ENCODE results near the gene RERE. TPM values are rescaled to one million over a fixed set of nuclear protein-coding genes. Genes with fewer than 3 reads are reported as not detected.
"Not testable (repeated sequence)": the region's sequence is repeated elsewhere in the genome, so short reads cannot be mapped to it uniquely, and the experiment has no call there.

Gene RERE
- total RNA-seq, 1 experiment from 2014 or later: 14.9 TPM

DNA sequence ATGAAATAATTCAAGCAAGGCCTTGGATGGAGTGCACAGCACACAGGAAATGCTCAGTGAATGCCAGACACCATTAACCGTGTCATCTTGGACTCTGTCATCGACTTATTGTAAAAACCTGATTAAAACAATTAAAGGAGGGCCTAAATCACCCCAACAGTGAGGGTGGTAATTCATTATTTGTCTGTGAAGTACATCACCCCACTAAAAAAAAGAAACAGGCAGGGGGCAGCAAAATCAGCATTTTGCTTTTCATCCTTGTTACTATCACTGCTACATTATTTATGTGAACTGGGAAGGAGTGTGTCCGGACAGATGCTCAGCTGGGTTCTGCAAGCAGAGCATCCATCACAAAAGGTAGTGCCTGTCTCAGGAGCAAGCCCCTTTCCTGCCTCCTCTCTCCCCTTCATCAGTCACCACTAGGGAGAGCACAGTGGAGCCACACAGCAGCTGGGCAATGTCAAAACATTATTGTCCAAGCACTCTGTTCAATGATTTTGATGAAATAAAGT, 98.5 kb downstream of the RERE start:
- DNase-seq (ENCODE audit: low read depth): no peak

DNA sequence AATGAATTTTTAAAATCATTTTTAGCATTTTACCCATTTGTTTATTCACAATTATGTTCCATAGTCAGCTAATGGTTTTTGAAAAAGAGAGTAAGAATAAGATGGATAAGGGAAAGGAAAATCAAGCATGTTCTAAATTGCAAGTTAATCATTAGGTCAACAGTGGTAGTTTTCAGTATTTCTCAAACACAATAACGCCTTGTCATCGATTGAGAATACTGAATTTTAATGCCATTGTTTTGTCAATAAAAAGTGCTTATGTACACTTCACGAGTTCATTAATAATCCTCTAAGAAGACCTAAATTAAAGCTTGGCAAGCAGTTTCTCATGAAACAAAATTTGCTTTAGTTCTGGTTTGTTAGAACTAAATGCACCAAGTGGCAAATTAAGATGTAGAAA, 100.3 kb downstream of the RERE start:
- no peak for DNase-seq (ENCODE audit: low read depth)

DNA sequence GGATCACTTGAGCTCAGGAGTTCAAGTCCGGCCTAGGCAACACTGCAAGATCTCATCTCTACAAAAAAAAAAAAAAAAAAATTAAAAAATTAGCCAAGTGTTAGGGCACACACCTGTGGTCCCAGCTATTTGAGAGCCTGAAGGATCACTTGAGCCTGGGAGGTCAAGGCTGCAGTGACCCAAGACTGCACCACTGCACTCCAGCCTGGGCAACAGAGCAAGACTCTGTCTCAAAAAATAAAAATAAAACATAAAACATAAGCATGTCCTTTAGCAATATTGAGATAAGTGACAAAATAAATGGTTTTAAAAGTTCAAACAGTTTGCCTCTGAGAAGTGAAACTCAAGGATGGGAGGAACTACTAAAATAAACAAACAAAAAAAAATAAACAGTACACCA, 101.2 kb downstream of the RERE start:
- no peak for DNase-seq (ENCODE audit: low read depth)

DNA sequence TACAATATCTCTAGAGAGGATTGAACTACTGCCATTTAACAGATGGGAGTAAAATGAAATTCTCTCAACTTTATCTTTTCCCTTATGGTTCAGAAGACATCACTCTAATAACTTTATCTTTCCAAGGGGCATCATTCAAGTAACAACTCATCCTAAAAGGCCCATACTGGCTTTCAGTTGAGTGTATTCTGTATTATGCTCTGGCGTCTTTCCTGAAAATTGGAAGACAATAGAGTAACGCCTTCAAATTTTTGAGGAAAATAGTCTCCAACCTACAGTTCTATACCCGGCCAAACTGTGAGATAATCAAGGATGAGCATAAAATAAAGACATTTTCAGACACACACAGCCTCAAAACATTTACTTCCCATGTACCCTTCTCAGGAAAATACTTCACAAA, 103.3 kb downstream of the RERE start:
- no peak for DNase-seq (ENCODE audit: low read depth)

DNA sequence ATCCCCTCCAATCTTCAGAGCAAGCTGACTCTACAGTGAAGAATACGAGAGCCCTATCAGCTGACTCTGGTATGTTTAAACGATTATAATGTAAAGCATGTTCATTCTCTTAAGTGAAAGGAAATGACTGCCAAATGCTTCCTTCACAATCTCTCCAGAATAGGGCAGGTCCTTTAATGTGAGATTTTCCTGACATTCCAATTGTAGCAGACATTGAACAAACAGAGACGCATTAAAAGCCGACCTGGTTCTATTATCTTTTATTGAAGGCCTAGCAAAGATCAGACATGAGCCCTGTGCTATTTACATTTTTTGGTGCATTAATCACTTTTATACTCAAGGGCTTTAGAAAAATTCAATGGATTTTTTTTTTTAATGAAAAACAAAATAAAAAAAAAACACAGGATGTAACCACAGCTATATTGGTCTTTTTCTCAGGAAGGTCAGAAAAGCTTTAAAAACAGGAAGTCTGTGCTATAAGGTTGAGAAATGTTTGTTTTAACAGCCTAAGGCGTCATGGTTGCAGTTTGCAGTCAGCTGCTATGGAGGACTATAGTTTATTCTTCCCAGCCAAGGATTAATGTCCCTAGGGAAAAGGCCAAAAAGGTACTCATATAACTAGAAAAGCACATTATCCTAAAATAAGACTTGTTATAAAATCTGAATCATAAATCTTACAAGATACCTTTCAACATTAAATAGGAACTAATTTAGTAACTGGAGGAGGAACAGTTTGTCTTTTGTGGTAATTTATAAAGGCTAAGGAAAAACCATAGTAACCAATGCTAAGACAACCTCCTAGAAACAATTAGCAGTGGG, 104.8 kb downstream of the RERE start:
- peak; percentile 77 for DNase-seq (ENCODE audit: low read depth)

DNA sequence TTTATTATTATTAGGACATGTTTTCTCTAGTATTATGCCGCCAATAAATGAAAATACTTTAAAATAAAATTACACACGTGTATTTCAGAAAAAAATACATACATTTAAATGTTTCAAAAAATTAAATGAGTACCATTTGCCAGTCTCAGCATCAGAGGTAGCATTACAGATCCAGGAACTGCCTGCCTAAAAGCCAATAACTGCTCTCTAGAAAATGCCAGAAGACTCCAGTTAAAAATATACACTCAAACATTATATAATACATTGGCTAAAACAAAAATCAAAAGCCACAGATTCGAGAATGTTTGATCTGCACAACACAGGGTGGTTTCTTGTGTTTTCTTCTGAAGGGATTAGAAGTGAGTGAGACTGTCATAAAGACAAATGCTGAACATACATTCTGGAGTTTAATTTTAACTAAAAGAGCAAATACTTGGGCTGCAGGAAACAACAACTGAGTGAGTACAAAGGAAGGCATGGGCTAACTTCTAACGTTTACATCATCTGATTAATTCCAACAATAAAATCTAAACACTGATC, 105.5 kb downstream of the RERE start:
- DNase-seq (ENCODE audit: low read depth): no peak

DNA sequence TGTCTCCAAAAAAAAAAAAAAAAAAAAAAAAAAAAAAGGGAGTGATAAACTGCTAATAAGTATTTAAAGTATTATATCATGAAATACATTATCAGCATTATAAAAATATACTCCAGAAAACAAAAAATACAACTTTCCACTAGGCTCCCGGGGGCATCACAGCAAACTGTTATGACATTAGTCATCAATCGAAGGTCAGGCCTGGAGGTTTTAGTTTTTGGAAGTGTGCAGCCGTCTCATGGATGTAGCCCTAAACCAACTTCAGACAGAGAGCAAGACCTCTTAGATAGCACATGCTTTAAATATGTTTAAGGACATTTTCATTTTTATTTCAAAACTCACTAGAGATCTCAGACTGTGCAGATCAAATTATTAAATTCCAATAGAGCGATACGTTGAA, 106.3 kb downstream of the RERE start:
- DNase-seq (ENCODE audit: low read depth): no peak

DNA sequence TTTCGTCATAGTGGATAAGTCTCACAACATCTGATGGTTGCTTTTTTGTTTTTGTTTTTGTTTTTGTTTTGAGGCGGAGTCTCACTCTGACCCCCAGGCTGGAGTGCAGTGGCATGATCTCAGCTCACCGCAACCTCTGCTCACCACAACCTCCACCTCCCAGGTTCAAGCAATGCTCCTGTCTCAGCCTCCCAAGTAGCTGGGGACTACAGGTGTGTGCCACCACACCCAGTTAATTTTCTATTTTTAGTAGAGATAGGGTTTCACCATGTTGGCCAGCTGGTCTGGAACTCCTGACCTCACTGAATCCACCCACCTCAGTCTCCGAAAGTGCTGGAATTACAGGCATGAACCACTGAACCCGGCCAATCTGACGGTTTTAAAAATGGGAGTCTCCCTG, 109.2 kb downstream of the RERE start:
- no peak for DNase-seq (ENCODE audit: low read depth)

DNA sequence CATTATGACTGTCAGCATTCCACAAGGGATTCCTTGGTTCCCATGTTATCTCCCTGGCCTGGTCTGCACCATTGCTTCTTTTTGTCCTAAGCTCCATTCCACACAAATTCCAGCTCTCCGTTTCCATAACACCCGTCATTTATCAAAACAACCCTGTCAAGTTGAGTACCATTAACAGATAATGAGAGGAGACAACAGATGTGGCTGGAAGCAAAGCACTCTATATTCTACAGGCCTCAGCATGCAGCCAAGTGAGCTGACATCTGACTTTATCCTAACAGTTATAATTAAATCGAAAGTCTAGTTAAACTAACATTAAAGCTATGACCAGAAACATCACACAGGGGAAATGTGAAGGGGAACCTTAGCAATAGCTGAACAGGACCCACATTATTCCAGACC, 110.4 kb downstream of the RERE start:
- peak; percentile 44 for DNase-seq (ENCODE audit: low read depth)

DNA sequence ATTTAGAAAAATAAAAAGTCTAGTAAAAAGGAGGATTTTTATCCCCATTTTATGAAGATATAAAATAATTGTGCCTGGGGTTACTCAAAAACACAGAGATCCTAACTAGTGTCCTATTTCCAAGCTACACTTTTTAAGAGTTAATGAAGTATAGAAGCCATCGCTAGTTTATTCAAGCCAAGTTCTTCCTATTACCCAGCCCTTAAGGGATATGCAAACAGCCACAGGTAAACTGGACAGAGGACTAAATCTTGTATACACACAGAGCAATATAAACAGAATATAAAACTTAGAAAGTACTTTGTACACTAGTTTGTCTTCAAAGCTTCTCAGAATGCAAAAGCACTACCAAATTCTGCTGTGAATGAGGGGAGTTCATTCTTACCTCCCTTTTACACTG, 111.1 kb downstream of the RERE start:
- no peak for DNase-seq (ENCODE audit: low read depth)

DNA sequence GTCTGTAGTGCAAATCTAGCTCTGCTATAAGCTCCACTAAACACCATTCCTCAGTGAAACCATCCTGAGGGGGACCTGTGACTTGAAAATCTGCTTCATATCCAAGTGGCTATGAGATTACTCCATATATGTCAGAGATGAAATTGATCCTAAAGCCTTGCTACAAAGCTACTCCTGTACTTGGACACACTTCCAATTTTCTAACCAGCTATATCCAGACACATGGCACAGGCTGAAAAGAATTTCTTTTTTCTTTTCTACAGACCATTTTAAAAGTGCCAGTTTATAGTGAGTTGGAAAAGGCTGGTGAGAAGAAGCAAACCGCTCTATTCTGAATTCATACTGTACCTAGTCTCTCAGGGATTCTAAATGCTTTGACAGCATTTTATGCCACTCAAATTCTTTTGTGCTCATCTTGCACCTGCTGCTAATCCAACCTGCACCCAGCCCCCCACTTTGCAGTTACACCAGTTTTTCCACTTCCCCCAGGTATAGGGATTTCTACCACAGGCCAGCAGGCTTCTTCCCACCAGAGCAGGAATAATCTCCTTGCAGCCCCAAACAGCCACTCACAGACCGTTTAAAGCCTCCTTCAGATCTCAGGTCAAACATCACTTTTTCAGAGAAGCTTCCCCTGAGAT, 112.5 kb downstream of the RERE start:
- DNase-seq (ENCODE audit: low read depth): no peak

DNA sequence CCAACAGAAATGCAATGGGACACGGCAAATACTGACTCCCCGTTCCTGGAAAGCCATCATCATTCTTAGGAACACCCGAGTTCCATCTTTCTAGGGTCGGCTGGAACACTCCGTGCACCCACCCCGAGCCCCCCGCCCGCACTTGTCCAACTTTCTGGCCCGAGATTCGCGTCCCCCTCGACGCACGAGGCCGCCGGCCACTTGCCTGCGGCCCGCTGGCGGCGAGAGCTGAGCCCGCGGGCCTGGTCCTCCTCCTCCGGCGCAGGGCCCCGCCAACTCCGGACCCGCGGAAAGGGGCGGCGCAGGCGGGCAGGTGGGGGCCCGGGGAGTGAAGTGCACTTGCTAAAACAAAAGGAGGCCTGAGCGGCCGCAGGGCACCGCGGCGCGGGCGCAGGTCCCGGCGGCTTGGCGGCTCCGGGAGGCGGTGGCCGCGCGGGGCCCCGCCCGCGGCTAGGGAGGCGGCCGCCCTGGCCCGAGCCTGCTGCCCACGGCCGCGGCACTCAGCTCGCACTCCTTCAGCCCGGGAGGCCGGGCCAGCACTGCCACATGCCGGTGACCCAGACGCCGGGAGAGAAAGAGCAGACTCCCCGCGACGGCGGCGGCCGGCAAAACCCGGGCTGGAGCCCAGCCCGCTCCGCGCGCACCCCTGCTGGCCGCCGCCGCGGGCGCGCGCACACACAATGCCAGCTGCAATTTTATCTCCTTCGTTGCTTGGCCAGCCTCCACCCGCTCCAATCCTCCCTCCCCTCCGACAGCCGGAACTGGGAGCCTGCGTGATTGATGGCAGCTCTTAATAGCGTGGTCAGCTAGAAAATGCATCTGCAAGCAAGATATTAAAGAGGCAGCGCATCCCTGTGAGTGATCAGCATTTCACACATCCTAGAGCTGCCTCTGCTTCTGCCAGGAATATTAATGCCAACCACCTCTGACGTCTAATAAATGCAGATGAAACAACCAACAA, 114.3 kb downstream of the RERE start:
- DNase-seq (ENCODE audit: low read depth): peak; percentile 95

DNA sequence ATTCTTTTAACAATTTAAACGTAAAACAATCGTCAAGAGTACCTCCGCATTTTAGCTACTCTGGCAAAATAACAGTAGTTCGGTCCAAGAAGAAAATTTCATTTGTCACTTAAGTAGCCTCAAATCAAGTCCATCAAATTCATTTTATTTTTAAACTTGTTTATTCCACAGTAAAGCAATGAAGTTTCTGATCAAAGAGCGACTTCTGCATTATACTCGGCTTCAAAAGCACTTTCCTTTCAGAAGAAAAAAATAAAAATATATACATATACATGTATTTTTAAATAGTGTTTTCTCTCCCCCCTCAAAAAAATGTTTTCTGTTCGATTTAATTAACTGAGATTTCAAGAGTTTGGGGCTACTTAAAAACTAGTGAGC, 115.0 kb downstream of the RERE start:
- no peak for DNase-seq (ENCODE audit: low read depth)

DNA sequence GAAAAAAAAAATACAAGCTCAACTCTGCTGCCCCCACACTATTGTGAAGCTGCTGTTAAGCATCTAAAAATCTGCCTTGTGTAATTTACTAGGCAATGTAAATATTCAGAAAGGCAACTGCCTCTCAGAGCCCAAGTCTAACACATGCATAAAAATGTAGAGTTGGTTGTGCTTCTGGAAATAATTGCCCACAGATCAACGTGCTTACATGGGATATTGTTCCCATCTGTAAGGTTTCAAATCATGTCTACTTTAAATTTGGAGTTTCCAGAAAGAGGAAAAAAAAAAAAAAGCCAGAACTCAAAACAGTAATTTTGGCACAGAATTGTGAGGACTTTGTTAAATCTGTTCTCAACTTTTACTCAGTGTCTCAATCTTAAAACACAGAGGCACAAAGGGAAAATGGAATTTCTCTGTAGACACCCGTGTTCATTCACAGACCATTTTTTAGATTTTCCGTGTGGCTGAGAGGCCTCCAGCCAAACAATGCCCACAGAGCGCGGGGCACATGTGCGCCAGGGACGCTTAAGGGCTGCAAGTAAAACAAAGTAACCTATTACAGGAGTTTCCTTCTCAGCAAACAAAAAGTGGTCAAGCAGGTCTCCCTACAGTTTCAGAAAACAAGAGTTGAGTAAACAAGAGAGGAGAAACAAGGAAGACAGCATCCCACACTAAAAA, 115.5 kb downstream of the RERE start:
- DNase-seq (ENCODE audit: low read depth): peak; percentile 70

DNA sequence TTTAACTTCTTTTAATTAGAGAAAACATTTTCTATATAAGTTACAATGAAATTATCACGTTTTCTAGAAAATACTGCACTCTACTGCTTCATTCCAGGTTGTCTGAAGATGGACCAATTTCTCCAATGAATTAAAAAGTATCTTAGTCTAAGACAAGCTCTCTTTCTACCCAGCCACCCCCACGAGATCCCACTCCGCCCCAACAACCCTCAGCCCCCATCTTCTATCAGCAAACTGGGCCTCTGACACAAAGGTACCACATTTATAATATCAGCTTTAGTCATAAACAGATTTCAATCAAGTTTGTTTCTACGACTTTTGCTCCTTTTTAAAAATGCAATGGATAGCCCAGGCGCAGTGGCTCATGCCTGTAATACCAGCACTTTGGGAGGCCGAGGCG, 117.8 kb downstream of the RERE start:
- no peak for DNase-seq (ENCODE audit: low read depth)

DNA sequence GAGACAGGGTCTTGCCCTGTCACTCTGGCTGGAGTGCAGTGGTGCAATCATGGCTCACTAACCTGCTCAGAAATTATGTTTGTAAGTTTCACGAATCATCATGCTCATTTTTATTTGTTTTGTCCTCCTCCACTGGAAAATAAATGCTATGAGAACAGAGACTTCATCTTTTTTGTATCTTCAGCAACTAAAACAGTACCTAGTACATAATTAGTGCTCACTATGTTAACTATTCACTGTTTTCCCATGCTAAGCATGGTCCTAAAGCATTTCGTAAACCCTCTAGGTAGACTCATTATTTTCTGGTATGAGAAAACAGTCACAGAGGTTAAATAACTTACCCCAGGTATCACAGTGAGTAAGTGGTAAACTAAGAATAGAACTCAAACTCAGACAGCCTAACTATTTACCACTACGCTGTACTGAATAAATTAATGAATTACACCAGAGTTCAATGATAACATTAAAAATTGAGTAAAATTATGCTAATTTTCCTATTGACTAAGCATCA, 118.4 kb downstream of the RERE start:
- DNase-seq (ENCODE audit: low read depth): no peak

DNA sequence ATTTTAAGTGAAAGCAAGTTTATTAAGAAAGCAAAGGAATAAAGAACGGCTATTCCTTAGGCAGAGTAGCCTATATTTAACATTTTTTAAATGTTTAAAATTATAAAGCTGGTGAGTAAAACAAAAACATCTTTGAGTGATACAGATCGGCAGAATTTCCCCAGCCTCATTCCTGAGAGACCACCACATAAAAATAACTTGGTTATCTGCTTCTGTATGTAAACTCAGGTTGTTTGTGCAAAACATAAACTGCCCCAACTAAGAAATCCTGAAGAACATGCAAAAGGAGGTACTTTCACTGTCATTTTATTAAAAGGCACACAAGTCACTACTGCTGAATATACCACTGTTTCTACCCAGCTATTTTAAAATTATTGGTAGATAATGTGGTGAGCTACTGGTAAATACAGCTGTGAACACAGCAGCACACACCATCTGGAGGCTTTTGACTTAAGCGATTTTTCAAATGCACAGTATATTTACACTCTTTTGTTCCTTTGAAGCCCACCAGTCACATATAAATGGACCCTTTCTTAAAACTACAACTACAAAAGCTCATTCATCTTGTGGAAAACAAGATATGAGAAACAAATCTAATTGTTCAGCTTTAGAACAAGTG, 119.3 kb downstream of the RERE start:
- DNase-seq (ENCODE audit: low read depth): no peak

DNA sequence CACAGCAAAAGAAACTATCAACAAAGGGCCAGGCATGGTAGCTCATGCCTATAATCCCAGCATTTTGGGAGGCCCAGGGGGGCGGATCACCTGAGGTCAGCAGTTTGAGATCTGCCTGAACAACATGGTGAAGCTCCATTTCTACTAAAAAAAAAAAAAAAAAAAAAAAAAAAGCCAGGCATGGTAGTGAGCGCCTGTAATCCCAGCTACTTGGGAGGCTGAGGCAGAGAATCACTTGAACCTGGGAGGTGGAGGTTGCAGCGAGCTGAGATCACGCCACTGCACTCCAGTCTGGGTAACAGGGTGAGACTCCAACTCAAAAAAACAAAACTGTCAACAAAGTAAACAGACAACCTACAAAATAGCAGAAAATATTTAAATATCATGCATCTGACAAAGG, 122.0 kb downstream of the RERE start:
- not testable (repeated sequence) for DNase-seq (ENCODE audit: low read depth)

DNA sequence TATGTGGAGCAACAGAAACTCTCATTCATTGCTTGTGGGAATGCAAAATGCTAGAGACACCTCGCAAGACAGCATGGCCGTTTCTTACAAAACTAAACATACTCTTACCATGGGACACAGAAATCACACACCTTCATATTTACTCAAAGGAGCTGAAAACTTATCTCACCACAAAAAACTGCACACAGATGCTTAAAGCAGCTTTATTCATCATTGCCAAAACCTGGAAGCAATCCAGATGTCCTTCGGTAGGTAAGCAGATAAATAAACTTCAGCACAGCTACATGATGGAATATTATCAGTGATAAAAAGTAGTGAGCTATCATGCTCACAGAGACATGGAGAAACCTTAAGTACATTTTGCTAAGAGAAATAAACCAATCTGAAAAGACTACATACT, 124.3 kb downstream of the RERE start:
- DNase-seq (ENCODE audit: low read depth): no peak

DNA sequence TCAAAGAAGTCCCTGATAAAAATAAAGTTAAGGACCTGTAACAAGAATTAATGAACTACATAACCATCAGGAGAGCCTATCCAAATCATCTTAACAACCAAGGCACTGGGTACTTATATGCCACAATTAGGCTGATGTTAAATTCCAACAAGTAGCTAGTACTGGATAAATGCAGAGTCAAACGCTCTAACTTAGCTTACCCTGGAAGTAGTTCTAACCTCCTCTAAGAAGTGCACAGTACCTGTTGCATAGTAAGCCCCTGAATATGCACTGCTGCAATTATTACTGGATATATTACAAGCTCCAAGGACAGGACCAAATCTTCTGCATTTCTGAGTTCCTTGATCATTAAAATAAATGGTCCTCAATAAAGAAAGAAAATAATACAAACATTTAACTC, 125.8 kb downstream of the RERE start:
- DNase-seq (ENCODE audit: low read depth): no peak

DNA sequence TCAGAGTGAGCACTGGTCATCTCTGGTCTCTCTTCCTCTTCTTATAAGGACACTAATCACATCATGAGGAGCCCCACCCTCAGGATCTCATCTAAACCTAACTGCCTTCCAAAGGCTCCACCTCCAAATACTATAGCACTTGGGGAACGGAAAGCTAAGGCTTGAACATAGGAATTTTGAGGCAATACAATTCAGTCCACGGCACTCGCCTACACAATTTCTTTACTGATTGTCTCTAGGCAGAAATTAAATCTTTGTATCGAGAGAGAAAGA, 127.3 kb downstream of the RERE start:
- no peak for DNase-seq (ENCODE audit: low read depth)
